Lung (tissue), 12 donors: ENCODE measurements around the gene SMOC1. TPM values are rescaled to one million over a fixed set of nuclear protein-coding genes. Genes with fewer than 3 reads are reported as not detected.

Experiments
- ATAC-seq: fragments of 200-7000 bp; cut with Tn5 transposase; one replicate; pipeline ENCODE4 v1.9.1; 2020; ENCODE audit warnings: moderate number of reproducible peaks; ENCODE audit not compliant: insufficient read depth, low FRiP score
- DNase-seq, 3 donors: peaks; one replicate each; pipeline ENCODE4 v3.0.0-alpha.2; 2013 to 2017
- H3K27ac ChIP-seq, 2 donors: one replicate each; pipeline ENCODE4 v1.5.1; 2013; ENCODE audit warnings: mild to moderate bottlenecking in 2 of 2, moderate library complexity in 2 of 2, control low read depth in 1 of 2, inconsistent platforms in 1 of 2, low read depth in 1 of 2, low read length in 1 of 2
- H3K27me3 ChIP-seq, 3 donors: one replicate each; pipeline ENCODE4 v1.5.1; 2013; ENCODE audit warnings: low read length in 2 of 3; ENCODE audit not compliant: control insufficient read depth in 3 of 3, insufficient read depth in 3 of 3
- H3K36me3 ChIP-seq, 4 donors: one replicate each; pipeline ENCODE4 v1.5.1; 2013; ENCODE audit warnings: low read length in 4 of 4, mild to moderate bottlenecking in 1 of 4, moderate library complexity in 1 of 4; ENCODE audit not compliant: control insufficient read depth in 4 of 4, insufficient read depth in 4 of 4
- H3K4me1 ChIP-seq, 5 donors: one replicate each; pipeline ENCODE4 v1.5.1; 2013; ENCODE audit warnings: low read length in 5 of 5, mild to moderate bottlenecking in 2 of 5, moderate library complexity in 1 of 5; ENCODE audit not compliant: control insufficient read depth in 5 of 5, insufficient read depth in 5 of 5
- H3K4me3 ChIP-seq: one replicate; pipeline ENCODE4 v1.5.1; 2013; ENCODE audit warnings: mild to moderate bottlenecking, control low read depth, moderate library complexity
- H3K9ac ChIP-seq, 2 donors: one replicate each; pipeline ENCODE4 v1.5.1; 2013; ENCODE audit warnings: low read length in 2 of 2, control low read depth in 1 of 2; ENCODE audit not compliant: insufficient read depth in 1 of 2
- H3K9me3 ChIP-seq, 4 donors: one replicate each; pipeline ENCODE4 v1.5.1; 2013; ENCODE audit warnings: low read length in 3 of 4, mild to moderate bottlenecking in 1 of 4, moderate library complexity in 1 of 4; ENCODE audit not compliant: control insufficient read depth in 4 of 4, insufficient read depth in 3 of 4
- WGBS, 2 donors: extraction: QIAGEN DNeasy Blood & Tissue Kit; methylation state at CpG; one replicate each; pipeline ENCODE4 v1.1.7; 2013; 5-methylcytosine and 5-hydroxymethylcytosine counted together
- polyA plus RNA-seq, 2 donors: library from polyadenylated mRNA; stranded (reverse); fragments of 200-250 nt; gene quantifications; one replicate each; pipeline ENCODE4 v1.2.1, GENCODE V29; 2013
- total RNA-seq, 2 donors: library from RNA; depleted of rRNA in 1 of 2; stranded (reverse); fragments of >200 nt in 1 of 2; gene quantifications; one replicate each; pipeline ENCODE4 v1.2.1, GENCODE V29; 2014 to 2021
- TF ChIP-seq, protein P1 (sequence below): IDR thresholded peaks from 2 replicates; pipeline ENCODE4 v1.5.1; 2012; ENCODE audit warnings: mild to moderate bottlenecking; ENCODE audit errors: control extremely low read depth, extremely low read depth
- donor health status: control.
- donor health status: control.
- donor health status: Bipolar disorder and iron deficiency.
- donor health status: healthy.
- donor health status: DM: yes; HTN: yes; CAD: no.

Gene SMOC1
- total and polyA plus RNA-seq, 4 donors, result 0.52 to 1.9 (median 1.1) TPM

DNA sequence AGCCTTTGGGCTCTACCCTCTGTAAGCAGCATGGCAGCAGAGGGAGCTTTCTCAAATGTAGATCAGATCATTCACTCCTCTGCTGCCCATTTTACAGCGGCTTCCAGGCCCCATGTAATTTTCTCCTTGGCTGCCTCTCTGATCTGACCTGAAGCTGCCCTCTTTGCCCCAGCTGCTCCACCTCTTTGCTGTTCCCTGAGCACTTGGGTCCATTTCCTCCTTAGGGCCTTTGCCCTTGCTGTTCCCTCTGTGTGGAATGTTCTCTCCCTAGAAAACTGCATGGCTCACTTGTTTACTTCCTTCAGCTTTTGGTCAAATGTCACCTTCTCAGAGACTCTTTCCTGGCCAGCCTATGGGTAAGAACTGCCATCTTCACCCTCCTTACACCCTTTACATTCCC, 37.2 kb downstream of the SMOC1 start:
- Histone ChIP-seq H3K27ac (no peak overlapping the region), H3K36me3 (no peaks in the 10 kb centered on the region), H3K9ac (no peak overlapping the region), H3K9me3 (peaks cover 0 to 3% (median 0%) of the 10 kb centered on the region in 4 donors), H3K4me3 (no peak overlapping the region), H3K4me1 (peaks cover 0 to 8% (median 0%) of the 10 kb centered on the region in 5 donors), H3K27me3 (peaks cover 0 to 3% (median 0%) of the 10 kb centered on the region in 3 donors)
- 75 to 76% methylated on average over 1 of the region's 1 CpG for WGBS, 2 donors
- no peak for DNase-seq
- no peak for ATAC-seq
- TF ChIP-seq, protein P1, sequence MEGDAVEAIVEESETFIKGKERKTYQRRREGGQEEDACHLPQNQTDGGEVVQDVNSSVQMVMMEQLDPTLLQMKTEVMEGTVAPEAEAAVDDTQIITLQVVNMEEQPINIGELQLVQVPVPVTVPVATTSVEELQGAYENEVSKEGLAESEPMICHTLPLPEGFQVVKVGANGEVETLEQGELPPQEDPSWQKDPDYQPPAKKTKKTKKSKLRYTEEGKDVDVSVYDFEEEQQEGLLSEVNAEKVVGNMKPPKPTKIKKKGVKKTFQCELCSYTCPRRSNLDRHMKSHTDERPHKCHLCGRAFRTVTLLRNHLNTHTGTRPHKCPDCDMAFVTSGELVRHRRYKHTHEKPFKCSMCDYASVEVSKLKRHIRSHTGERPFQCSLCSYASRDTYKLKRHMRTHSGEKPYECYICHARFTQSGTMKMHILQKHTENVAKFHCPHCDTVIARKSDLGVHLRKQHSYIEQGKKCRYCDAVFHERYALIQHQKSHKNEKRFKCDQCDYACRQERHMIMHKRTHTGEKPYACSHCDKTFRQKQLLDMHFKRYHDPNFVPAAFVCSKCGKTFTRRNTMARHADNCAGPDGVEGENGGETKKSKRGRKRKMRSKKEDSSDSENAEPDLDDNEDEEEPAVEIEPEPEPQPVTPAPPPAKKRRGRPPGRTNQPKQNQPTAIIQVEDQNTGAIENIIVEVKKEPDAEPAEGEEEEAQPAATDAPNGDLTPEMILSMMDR, result no peak

DNA sequence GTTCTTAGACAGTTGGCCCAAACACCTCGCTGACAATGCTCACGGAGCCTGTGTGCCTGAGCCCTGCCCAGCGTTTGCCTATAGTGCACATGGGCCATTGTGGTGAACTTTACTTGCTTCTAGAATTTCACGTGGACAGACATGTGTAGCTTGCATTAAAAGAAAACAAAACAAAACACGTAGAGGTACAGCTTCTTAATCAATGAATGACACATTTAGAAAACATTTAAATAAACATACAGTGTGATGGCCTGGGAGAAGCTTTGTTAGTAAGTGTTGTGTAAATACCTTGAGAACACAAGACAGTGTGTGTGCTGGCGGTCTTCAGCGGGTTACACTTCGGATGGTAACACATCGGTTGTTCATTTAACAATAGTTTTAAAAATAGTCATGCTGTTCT, 38.1 kb downstream of the SMOC1 start:
- H3K4me1 ChIP-seq, result peaks cover 0 to 8% (median 0%) of the 10 kb centered on the region in 5 donors
- no peak overlapping the region for H3K9ac ChIP-seq
- WGBS, 2 donors, result 70 to 84% methylated on average over 9 of the region's 9 CpGs
- no peak for DNase-seq
- ATAC-seq, result no peak
- H3K27me3 ChIP-seq, result peaks cover 0 to 3% (median 0%) of the 10 kb centered on the region in 3 donors
- no peaks in the 10 kb centered on the region for H3K36me3 ChIP-seq
- TF ChIP-seq, protein P1, result no peak
- H3K9me3 ChIP-seq, result peaks cover 0 to 3% (median 0%) of the 10 kb centered on the region in 4 donors
- no peak overlapping the region for H3K27ac ChIP-seq
- H3K4me3 ChIP-seq, result no peak overlapping the region

DNA sequence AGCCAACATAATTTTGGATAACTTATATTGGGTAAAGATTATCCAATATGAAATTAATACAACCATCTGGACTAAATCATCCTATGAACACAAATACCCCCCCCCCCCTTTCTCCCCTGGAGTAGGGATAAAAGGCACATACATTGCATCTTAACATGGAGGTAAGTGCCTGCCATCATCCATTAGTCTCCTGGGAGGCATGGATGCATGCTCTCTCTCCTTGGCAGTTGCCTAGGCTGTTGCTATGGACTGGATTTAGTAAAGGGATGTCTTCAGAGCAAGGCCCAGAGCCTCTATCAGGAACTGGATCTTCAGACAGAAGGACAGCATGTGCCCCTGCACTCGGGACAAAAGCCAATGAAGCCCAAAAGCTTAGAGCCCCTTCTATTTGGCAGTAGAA, 40.6 kb downstream of the SMOC1 start:
- no peaks in the 10 kb centered on the region for H3K4me1 ChIP-seq
- TF ChIP-seq, protein P1, result no peak
- peaks cover 0 to 3% (median 0%) of the 10 kb centered on the region in 3 donors for H3K27me3 ChIP-seq
- no peak for ATAC-seq
- H3K4me3 ChIP-seq, result no peak overlapping the region
- 75 to 81% methylated on average over 1 of the region's 1 CpG for WGBS, 2 donors
- no peak overlapping the region for H3K27ac ChIP-seq
- H3K36me3 ChIP-seq, result no peaks in the 10 kb centered on the region
- no peaks in the 10 kb centered on the region for H3K9me3 ChIP-seq
- H3K9ac ChIP-seq, result no peak overlapping the region
- DNase-seq, result no peak

DNA sequence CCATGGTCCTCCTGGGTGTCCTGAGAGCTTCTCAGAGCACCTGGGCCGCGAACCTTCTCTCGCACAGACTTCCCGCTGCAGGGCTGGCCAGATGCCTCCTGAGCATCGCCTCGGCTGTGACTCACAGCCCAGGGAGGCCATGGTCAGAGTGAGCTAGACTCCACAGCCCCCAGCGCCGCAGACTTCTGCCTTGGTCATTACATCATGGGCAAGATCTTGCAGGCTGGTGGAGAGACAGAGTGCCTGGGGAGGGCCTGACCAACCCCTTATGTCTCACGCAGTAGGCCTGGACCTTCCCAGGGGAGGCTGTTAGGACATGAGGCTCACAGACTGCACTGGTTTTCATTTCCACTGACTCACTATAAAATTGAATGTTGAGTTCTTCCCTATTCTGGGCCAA, 41.8 kb downstream of the SMOC1 start:
- H3K27me3 ChIP-seq, result peaks cover 0 to 3% (median 0%) of the 10 kb centered on the region in 3 donors
- no peaks in the 10 kb centered on the region for H3K36me3 ChIP-seq
- H3K9ac ChIP-seq, result no peak overlapping the region
- H3K4me1 ChIP-seq, result no peaks in the 10 kb centered on the region
- DNase-seq (no peak), ATAC-seq (no peak)
- H3K4me3 ChIP-seq, result no peak overlapping the region
- H3K9me3 ChIP-seq, result no peaks in the 10 kb centered on the region
- TF ChIP-seq, protein P1, result no peak
- WGBS, 2 donors, result 96 to 97% methylated on average over 9 of the region's 9 CpGs
- H3K27ac ChIP-seq, result no peak overlapping the region
